ENCODE measurements around the gene SMIM22. TPM values are rescaled to one million over a fixed set of nuclear protein-coding genes. Genes with fewer than 3 reads are reported as not detected.

SMIM22 gene
- total RNA-seq, 4 donors from 2014 or later, result not detected

- in situ Hi-C loops (cut with MboI; ENCODE audit: low sequenced_read_pairs in 4 of 4), result no loop called here
- Histone ChIP-seq H3K9me3 (no peaks in the 10 kb centered on the region), H3K36me3 (peaks cover 0 to 88% of the 10 kb centered on the region in 2 donors), H3K27ac (peak overlapping the region in 2 of 4 donors; percentile 16 to 33), H3K27me3 (no peaks in the 10 kb centered on the region), H3K4me1 (peaks cover 7 to 16% of the 10 kb centered on the region in 2 donors), H3K4me3 (no peak overlapping the region)
- intact Hi-C loops (cut with DNase I; ENCODE audit: low total_unique reads), result no loop called here
- ATAC-seq (no peak), DNase-seq (no peak)
- TF ChIP-seq POLR2A (IDR thresholded peaks at IDR 0.05), result no peak
- TF ChIP-seq CTCF (IDR thresholded peaks at IDR 0.05 in 4 of 5, conservative IDR thresholded peaks at IDR 0.05 in 1 of 5), result no peak
Measured at GRCh38 chr16:4820652-4821051, 25.5 kb downstream of the SMIM22 start.

- H3K36me3 ChIP-seq, result peaks cover 0 to 76% of the 10 kb centered on the region in 2 donors
- in situ Hi-C loops (cut with MboI; ENCODE audit: low sequenced_read_pairs in 4 of 4), result no loop called here
- no peaks in the 10 kb centered on the region for H3K27me3 ChIP-seq
- no peak overlapping the region for H3K4me3 ChIP-seq
- peaks cover 53 to 59% of the 10 kb centered on the region in 2 donors for H3K4me1 ChIP-seq
- no peaks in the 10 kb centered on the region for H3K9me3 ChIP-seq
- no peak for TF ChIP-seq CTCF (IDR thresholded peaks at IDR 0.05 in 4 of 5, conservative IDR thresholded peaks at IDR 0.05 in 1 of 5)
- TF ChIP-seq POLR2A (IDR thresholded peaks at IDR 0.05), result no peak
- peak overlapping the region; percentile 16 to 85 (median 38) for H3K27ac ChIP-seq
- intact Hi-C loops (cut with DNase I; ENCODE audit: low total_unique reads), result no loop called here
- DNase-seq (peak; percentile 58), ATAC-seq (peak; percentile 45 to 76)
Measured at GRCh38 chr16:4825196-4825595, 30.0 kb downstream of the SMIM22 start.

GRCh38 chr16:4826526-4826925, 31.4 kb downstream of the SMIM22 start:
- H3K9me3 ChIP-seq, result no peaks in the 10 kb centered on the region
- no peak for TF ChIP-seq CTCF (IDR thresholded peaks at IDR 0.05 in 4 of 5, conservative IDR thresholded peaks at IDR 0.05 in 1 of 5)
- TF ChIP-seq POLR2A (IDR thresholded peaks at IDR 0.05), result no peak
- ATAC-seq (no peak), DNase-seq (no peak)
- peak overlapping the region in 3 of 4 donors; percentile 18 to 85 (median 39) for H3K27ac ChIP-seq
- intact Hi-C loops (cut with DNase I; ENCODE audit: low total_unique reads) (no loop called here), in situ Hi-C loops (cut with MboI; ENCODE audit: low sequenced_read_pairs in 4 of 4) (no loop called here)
- peaks cover 0 to 76% of the 10 kb centered on the region in 2 donors for H3K36me3 ChIP-seq
- peaks cover 63 to 65% of the 10 kb centered on the region in 2 donors for H3K4me1 ChIP-seq
- H3K27me3 ChIP-seq, result no peaks in the 10 kb centered on the region
- H3K4me3 ChIP-seq, result no peak overlapping the region

DNA sequence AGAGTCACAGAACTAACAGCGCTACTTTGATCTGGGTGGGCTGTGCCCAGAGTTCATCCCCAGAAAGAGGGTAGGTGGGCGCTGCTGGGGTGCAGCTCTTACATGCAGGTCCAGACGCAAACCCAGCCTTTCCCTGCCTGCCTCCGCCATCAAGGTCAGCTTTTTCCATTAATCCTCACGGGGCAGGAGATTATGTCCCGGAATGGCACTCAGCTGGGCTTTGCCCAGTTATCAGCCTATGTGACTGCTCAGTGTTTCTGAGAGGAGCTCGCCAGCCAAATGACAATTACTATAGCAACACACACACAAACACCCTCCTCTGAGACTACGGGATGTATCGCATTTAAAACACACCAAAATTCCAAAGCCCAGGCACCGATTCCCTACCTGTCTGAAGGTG, 31.8 kb downstream of the SMIM22 start:
- Histone ChIP-seq H3K4me3 (no peak overlapping the region), H3K4me1 (peaks cover 63 to 65% of the 10 kb centered on the region in 2 donors), H3K27me3 (no peaks in the 10 kb centered on the region), H3K27ac (peak overlapping the region; percentile 18 to 85 (median 76)), H3K9me3 (no peaks in the 10 kb centered on the region), H3K36me3 (peaks cover 4 to 76% of the 10 kb centered on the region in 2 donors)
- no peak for DNase-seq
- TF ChIP-seq CTCF (IDR thresholded peaks at IDR 0.05 in 4 of 5, conservative IDR thresholded peaks at IDR 0.05 in 1 of 5), result no peak
- TF ChIP-seq POLR2A (IDR thresholded peaks at IDR 0.05), result no peak
- in situ Hi-C loops (cut with MboI; ENCODE audit: low sequenced_read_pairs in 4 of 4), result no loop called here
- intact Hi-C loops (cut with DNase I; ENCODE audit: low total_unique reads), result no loop called here
- no peak for ATAC-seq

All from gastrocnemius medialis (tissue), 4 donors.